H1 (cell line): ENCODE results near the gene HRH1. TPM values are rescaled to one million over a fixed set of nuclear protein-coding genes. Genes with fewer than 3 reads are reported as not detected.

Source experiments
- CTCF ChIA-PET: fragments of 300-600 bp; sonication (Branson Sonifier 250); formaldehyde crosslinking; loops from one replicate; lab custom pipeline; 2021; ENCODE audit not compliant: partially characterized antibody; lab: Charles Lee
- POLR2A ChIA-PET: fragments of 300-600 bp; sonication (Branson Sonifier 250); formaldehyde crosslinking; loops from one replicate; lab custom pipeline; 2021; ENCODE audit warnings: inconsistent platforms; ENCODE audit not compliant: partially characterized antibody; lab: Charles Lee
- DNase-seq, 2 experiments: peaks; one replicate each; pipeline versions ENCODE4 v3.0.0 to v3.0.0-alpha.2; 2010 to 2022; ENCODE audit warnings: low spot score in 2 of 2, low read depth in 1 of 2, mixed read lengths in 1 of 2
- FAIRE-seq: peaks from 2 replicates; lab custom pipeline; 2011; peaks lifted over from hg19 to GRCh38; lab: Jason Lieb, UNC
- H2AFZ ChIP-seq: 2 replicates; pipeline ENCODE4 v1.8.1; 2012; ENCODE audit warnings: low read length, inconsistent platforms
- H2AK5ac ChIP-seq: 2 replicates; pipeline ENCODE4 v1.6.1; 2013; ENCODE audit warnings: low read depth, low read length
- H2BK120ac ChIP-seq: replicated peaks from 2 replicates; pipeline ENCODE3; 2013; ENCODE audit warnings: low read depth, low read length, inconsistent platforms
- H2BK12ac ChIP-seq: 2 replicates; pipeline ENCODE4 v1.6.1; 2013; ENCODE audit warnings: low read depth, low read length
- H2BK15ac ChIP-seq: 2 replicates; pipeline ENCODE4 v1.6.1; 2013; ENCODE audit warnings: low read length
- H2BK20ac ChIP-seq: 2 replicates; pipeline ENCODE4 v1.6.1; 2013; ENCODE audit warnings: low read length
- H2BK5ac ChIP-seq: 2 replicates; pipeline ENCODE4 v1.6.1; 2013; ENCODE audit warnings: low read depth, low read length
- H3K14ac ChIP-seq: 2 replicates; pipeline ENCODE4 v1.6.1; 2013; ENCODE audit warnings: inconsistent platforms; ENCODE audit not compliant: insufficient read length
- H3K18ac ChIP-seq: 2 replicates; pipeline ENCODE4 v1.6.1; 2013; ENCODE audit warnings: low read length; ENCODE audit errors: extremely low read depth
- H3K23ac ChIP-seq: 2 replicates; pipeline ENCODE4 v1.6.1; 2013; ENCODE audit warnings: inconsistent platforms; ENCODE audit not compliant: insufficient read length
- H3K23me2 ChIP-seq: 2 replicates; pipeline ENCODE4 v1.6.1; 2013; ENCODE audit warnings: low read depth, low read length
- H3K27ac ChIP-seq: 2 replicates; pipeline ENCODE4 v1.6.1; 2011; ENCODE audit warnings: low read depth, low read length, inconsistent platforms
- H3K27me3 ChIP-seq, 4 experiments: replicated peaks in 1 of 4; 1 replicate in 1 of 4; 2 replicates in 3 of 4; pipeline versions ENCODE4 v1.6.1 to v1.8.1; 2011 to 2013; ENCODE audit warnings: low read length in 3 of 4, mild to moderate bottlenecking in 3 of 4, inconsistent platforms in 2 of 4, mixed read lengths in 2 of 4, moderate library complexity in 1 of 4; ENCODE audit not compliant: control insufficient read depth in 3 of 4, insufficient read depth in 3 of 4; ENCODE audit errors: extremely low read depth in 1 of 4
- H3K36me3 ChIP-seq, 4 experiments: 2 replicates each; pipeline versions ENCODE4 v1.6.1 to v1.8.1; 2011 to 2013; ENCODE audit warnings: mild to moderate bottlenecking in 4 of 4, low read length in 3 of 4, moderate library complexity in 2 of 4, control low read depth in 1 of 4, inconsistent platforms in 1 of 4; ENCODE audit not compliant: insufficient read depth in 4 of 4, control insufficient read depth in 2 of 4
- H3K4ac ChIP-seq: replicated peaks from 2 replicates; pipeline ENCODE3; 2013; ENCODE audit warnings: low read length, low read depth, mixed read lengths, inconsistent platforms; ENCODE audit not compliant: insufficient read length
- H3K4me1 ChIP-seq, 4 experiments: replicated peaks in 1 of 4; 1 replicate in 1 of 4; 2 replicates in 3 of 4; pipeline versions ENCODE4 v1.6.1 to v1.8.1; 2011 to 2013; ENCODE audit warnings: low read length in 3 of 4, inconsistent platforms in 2 of 4, mixed read lengths in 1 of 4; ENCODE audit not compliant: insufficient read depth in 4 of 4, control insufficient read depth in 3 of 4
- H3K4me2 ChIP-seq, 2 experiments: 2 replicates each; pipeline versions ENCODE4 v1.6.1 to v1.8.1; 2011 to 2013; ENCODE audit warnings: low read depth in 2 of 2, low read length in 2 of 2, control low read depth in 1 of 2, inconsistent platforms in 1 of 2, mild to moderate bottlenecking in 1 of 2; ENCODE audit not compliant: insufficient read depth in 1 of 2
- H3K4me3 ChIP-seq, 4 experiments: fragments of 200-600, 300-600 bp in 1 of 4; sonication (generic), shearing (Covaris generic), sonication (Bioruptor Twin) in 1 of 4; 2 replicates each; pipeline versions ENCODE4 v1.5.1 to v1.8.1; 2011 to 2016; ENCODE audit warnings: low read length in 4 of 4, low read depth in 3 of 4, control low read depth in 2 of 4, inconsistent platforms in 2 of 4, mild to moderate bottlenecking in 2 of 4, mixed read lengths in 1 of 4, moderate library complexity in 1 of 4; ENCODE audit not compliant: insufficient read depth in 2 of 4; ENCODE audit errors: extremely low read depth in 1 of 4
- H3K56ac ChIP-seq: replicated peaks from 2 replicates; pipeline ENCODE3; 2013; ENCODE audit warnings: low read depth, mild to moderate bottlenecking, mixed read lengths, low read length, inconsistent platforms; ENCODE audit not compliant: insufficient read length
- H3K79me1 ChIP-seq: 2 replicates; pipeline ENCODE4 v1.6.1; 2013; ENCODE audit warnings: low read depth, low read length, control low read depth
- H3K79me2 ChIP-seq, 2 experiments: 2 replicates each; pipeline versions ENCODE4 v1.6.1 to v1.8.1; 2012 to 2013; ENCODE audit warnings: low read length in 2 of 2, mild to moderate bottlenecking in 2 of 2, inconsistent platforms in 1 of 2; ENCODE audit not compliant: insufficient read depth in 2 of 2, control insufficient read depth in 1 of 2
- H3K9ac ChIP-seq, 4 experiments: replicated peaks in 1 of 4; 1 replicate in 1 of 4; 2 replicates in 3 of 4; pipeline versions ENCODE4 v1.6.1 to v1.8.1; 2011 to 2013; ENCODE audit warnings: low read depth in 3 of 4, low read length in 3 of 4, control low read depth in 2 of 4, mild to moderate bottlenecking in 2 of 4, moderate library complexity in 2 of 4, inconsistent platforms in 1 of 4; ENCODE audit errors: extremely low read depth in 1 of 4
- H3K9me3 ChIP-seq, 2 experiments: 2 replicates each; pipeline versions ENCODE4 v1.6.1 to v1.8.1; 2012 to 2013; ENCODE audit warnings: mild to moderate bottlenecking in 2 of 2, moderate library complexity in 2 of 2, control low read depth in 1 of 2, inconsistent platforms in 1 of 2, low read depth in 1 of 2, low read length in 1 of 2, mixed read lengths in 1 of 2; ENCODE audit not compliant: insufficient read depth in 2 of 2
- H4K20me1 ChIP-seq, 2 experiments: replicated peaks in 1 of 2; 2 replicates each; pipeline versions ENCODE3 to v1.8.1; 2011 to 2013; ENCODE audit warnings: inconsistent platforms in 2 of 2, low read length in 2 of 2, mild to moderate bottlenecking in 1 of 2; ENCODE audit not compliant: insufficient read depth in 2 of 2, control insufficient read depth in 1 of 2
- H4K5ac ChIP-seq: 2 replicates; pipeline ENCODE4 v1.6.1; 2013; ENCODE audit warnings: low read length, low read depth, mixed read lengths, inconsistent platforms; ENCODE audit not compliant: insufficient read length
- H4K8ac ChIP-seq: 2 replicates; pipeline ENCODE4 v1.8.0; 2013; ENCODE audit warnings: mild to moderate bottlenecking, moderate library complexity, low read length, inconsistent platforms; ENCODE audit not compliant: insufficient read depth; ENCODE audit errors: extremely low read depth
- H4K91ac ChIP-seq: replicated peaks from 2 replicates; pipeline ENCODE3; 2013; ENCODE audit warnings: low read length, mixed read lengths, inconsistent platforms; ENCODE audit not compliant: insufficient read length
- HDAC6 ChIP-seq: IDR thresholded peaks from one replicate; pipeline ENCODE4 v1.7.1; 2012; ENCODE audit warnings: low read depth, mild to moderate bottlenecking, inconsistent platforms, low read length, moderate library complexity
- JUND ChIP-seq: IDR thresholded peaks from 2 replicates; pipeline ENCODE4 v1.6.1; 2011; ENCODE audit warnings: mild to moderate bottlenecking, improper control_type of control experiment, low read length
- SP2 ChIP-seq: IDR thresholded peaks from 2 replicates; pipeline ENCODE4 v1.6.1; 2012; ENCODE audit warnings: mild to moderate bottlenecking, low read length, inconsistent platforms
- TCF12 ChIP-seq: IDR thresholded peaks from 2 replicates; pipeline ENCODE4 v1.6.1; 2011; ENCODE audit warnings: low read depth, mild to moderate bottlenecking, low read length
- WGBS, 2 experiments: shearing (Covaris generic) in 1 of 2; methylation state at CpG; one replicate each; pipeline versions ENCODE4 v1.1.6 to v1.1.7; 2013 to 2015; ENCODE audit warnings: low lambda C conversion rate in 2 of 2, mixed read lengths in 2 of 2, inconsistent platforms in 1 of 2, low coverage in 1 of 2, missing lambda C conversion rate in 1 of 2; ENCODE audit not compliant: insufficient replicate concordance in 2 of 2, insufficient coverage in 1 of 2, insufficient read length in 1 of 2; ENCODE audit errors: extremely low coverage in 1 of 2, missing lambda C conversion rate in 1 of 2; 5-methylcytosine and 5-hydroxymethylcytosine counted together
- polyA plus RNA-seq, 7 experiments: library from polyadenylated mRNA; depleted of rRNA in 3 of 7; stranded (reverse) in 5 of 7; unstranded in 2 of 7; fragments of >200 nt in 5 of 7; fragments of 200-250 nt in 2 of 7; gene quantifications; 1 replicate in 5 of 7; 2 replicates in 1 of 7; 4 replicates in 1 of 7; pipeline versions ENCODE4 v1.2.1 to v1.2.3, GENCODE V29; 2011 to 2013; ENCODE audit warnings: missing spikeins in 2 of 7, mixed read lengths in 2 of 7
- total RNA-seq: library from RNA; stranded (reverse); fragmentation: NEBNext Ultra II Directional; extraction: Animal tissue kit (Norgen Biotek cat#: 25700); gene quantifications from 2 replicates; pipeline ENCODE4 v1.2.1, GENCODE V29; 2021

HRH1 gene
- total and polyA plus RNA-seq, 2 of the 8 experiments (the other 6 are each of a cell fraction or from before 2014, with no cell fraction given) = 0.11 TPM; not detected in 1

GRCh38 chr3:11297126-11297525 lies 142.8 kb downstream of the HRH1 start:
- Histone ChIP-seq H3K4me3 (no peak overlapping the region), H3K4me2 (no peak overlapping the region), H2AK5ac (no peak overlapping the region), H3K27ac (no peak overlapping the region), H4K8ac (no peak overlapping the region), H3K79me2 (no peaks in the 10 kb centered on the region), H4K20me1 (no peaks in the 10 kb centered on the region), H3K27me3 (peaks cover 0 to 2% (median 0%) of the 10 kb centered on the region in 4 experiments; a peak in 1 of 7 replicates), H3K23ac (no peak overlapping the region), H4K5ac (no peak overlapping the region), H2BK120ac (no peak overlapping the region), H3K23me2 (no peaks in the 10 kb centered on the region), H2BK5ac (no peak overlapping the region), H3K9me3 (no peaks in the 10 kb centered on the region), H2BK20ac (no peak overlapping the region), H2BK15ac (no peak overlapping the region), H3K9ac (no peak overlapping the region), H3K79me1 (no peaks in the 10 kb centered on the region), H2AFZ (no peak overlapping the region), H3K4me1 (no peaks in the 10 kb centered on the region), H4K91ac (no peak overlapping the region), H3K14ac (no peak overlapping the region), H3K56ac (no peak overlapping the region), H3K18ac (no peak overlapping the region), H2BK12ac (no peak overlapping the region), H3K36me3 (no peaks in the 10 kb centered on the region; a peak in 2 of 8 replicates), H3K4ac (no peak overlapping the region)
- WGBS, 2 experiments = 89% methylated on average over 4 of the region's 4 CpGs; no CpG with 5 or more reads in 1 of the 2 experiments
- CTCF ChIA-PET = interaction anchor here (0.8 to 1.3 kb wide), 4 partner anchors 9 to 355 kb away, joined by 3 to 8 read pairs (median 3); no protein-coding TSS in a partner anchor
- POLR2A ChIA-PET = interaction anchor here (1.6 kb wide), 1 partner anchor 25 kb away, joined by 4 read pairs; the partner anchor contains the start of gene ATG7
- TF ChIP-seq SP2 (no peak), TCF12 (no peak), JUND (no peak), HDAC6 (no peak)
- FAIRE-seq (no peak), DNase-seq (no peak)
